HAP-1 (cell line): ENCODE results near the gene MED26.

Experiments
- DNase-seq, 2 experiments: peaks; one replicate each; pipeline ENCODE4 v3.0.0-alpha.2; 2016 to 2020; ENCODE audit warnings: low spot score in 2 of 2
- H3K27me3 ChIP-seq: fragments of 250-450 bp; sonication (Bioruptor Pico); 2 replicates; pipeline ENCODE4 v1.5.1; 2020; ENCODE audit warnings: low read depth, mild to moderate bottlenecking, moderate library complexity
- H3K36me3 ChIP-seq: fragments of 250-450 bp; sonication (Bioruptor Pico); replicated peaks from 2 replicates; pipeline ENCODE4 v1.5.1; 2020; ENCODE audit warnings: mild to moderate bottlenecking
- H3K4me1 ChIP-seq: fragments of 250-450 bp; sonication (Bioruptor Pico); 2 replicates; pipeline ENCODE4 v1.5.1; 2020; ENCODE audit warnings: mild to moderate bottlenecking
- H3K4me3 ChIP-seq: fragments of 250-450 bp; sonication (Bioruptor Pico); 2 replicates; pipeline ENCODE4 v1.5.1; 2020; ENCODE audit warnings: mild to moderate bottlenecking, moderate library complexity
- H3K9me3 ChIP-seq: fragments of 250-450 bp; sonication (Bioruptor Pico); 2 replicates; pipeline ENCODE4 v1.5.1; 2020; ENCODE audit warnings: mild to moderate bottlenecking, moderate library complexity
- in situ Hi-C: fragments of 300-500 bp; cut with MboI; formaldehyde crosslinking; loops from 3 replicates; pipeline ENCODE4 v1.14.3; 2020; ENCODE audit warnings: low sequenced_read_pairs, inconsistent platforms, mixed read lengths

Gene MED26

DNA sequence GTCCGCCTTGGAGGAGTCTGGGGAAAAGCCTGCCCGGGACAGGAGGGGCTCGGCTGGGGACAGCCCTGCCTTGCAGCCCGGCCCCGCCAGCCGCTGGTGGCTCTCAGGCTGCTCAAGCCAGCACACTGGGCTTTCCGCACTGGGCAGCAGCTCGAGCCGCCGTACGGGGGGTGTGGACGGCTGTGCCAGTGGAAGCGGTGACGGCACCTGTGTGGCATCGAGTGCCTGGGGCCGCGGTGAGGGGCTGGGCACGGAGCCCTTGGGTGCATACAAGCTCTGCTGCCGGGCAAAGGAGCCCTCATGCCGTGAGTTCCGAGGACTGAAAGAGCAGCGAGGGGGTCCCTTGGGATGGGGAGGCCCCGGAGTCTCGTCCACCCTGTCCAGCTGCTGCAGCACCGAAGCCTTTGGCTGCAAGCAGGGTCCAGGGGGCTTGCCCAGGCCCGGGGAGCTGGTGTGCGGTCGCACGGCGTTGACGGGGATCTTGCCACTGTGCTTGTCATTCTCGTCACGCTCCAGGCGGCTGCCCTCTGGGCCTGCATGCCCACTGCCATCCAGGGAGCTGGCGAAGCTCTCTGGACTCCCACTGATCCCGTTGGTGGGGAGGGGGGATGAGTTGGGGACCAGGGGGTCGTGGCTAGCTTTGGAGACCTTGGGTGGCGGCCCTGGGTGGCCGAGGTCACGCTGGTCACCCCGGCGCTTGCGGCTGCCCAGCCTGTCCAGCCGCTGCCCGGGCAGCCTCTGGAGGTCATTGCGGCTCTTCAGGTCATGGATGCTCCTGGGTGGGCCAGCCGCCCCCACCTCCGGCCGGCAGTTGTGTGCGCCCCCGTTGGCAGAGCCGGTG lies 51.1 kb downstream of the MED26 start:
- DNase-seq, result no peak
- Histone ChIP-seq H3K4me1 (peaks cover 4% of the 10 kb centered on the region; the same call in 1 of the 2 replicates), H3K27me3 (no peaks in the 10 kb centered on the region), H3K36me3 (peaks cover 37% of the 10 kb centered on the region), H3K9me3 (no peaks in the 10 kb centered on the region), H3K4me3 (no peak overlapping the region)
- in situ Hi-C loops, result no loop called here

- H3K36me3 ChIP-seq, result peaks cover 37% of the 10 kb centered on the region
- no peaks in the 10 kb centered on the region for H3K27me3 ChIP-seq
- peaks cover 7% of the 10 kb centered on the region for H3K4me1 ChIP-seq
- in situ Hi-C loops, result no loop called here
- no peaks in the 10 kb centered on the region for H3K9me3 ChIP-seq
- H3K4me3 ChIP-seq, result no peak overlapping the region
- DNase-seq, result no peak
Observed at GRCh38 chr19:16575861-16576689, 51.9 kb downstream of the MED26 start.

DNA sequence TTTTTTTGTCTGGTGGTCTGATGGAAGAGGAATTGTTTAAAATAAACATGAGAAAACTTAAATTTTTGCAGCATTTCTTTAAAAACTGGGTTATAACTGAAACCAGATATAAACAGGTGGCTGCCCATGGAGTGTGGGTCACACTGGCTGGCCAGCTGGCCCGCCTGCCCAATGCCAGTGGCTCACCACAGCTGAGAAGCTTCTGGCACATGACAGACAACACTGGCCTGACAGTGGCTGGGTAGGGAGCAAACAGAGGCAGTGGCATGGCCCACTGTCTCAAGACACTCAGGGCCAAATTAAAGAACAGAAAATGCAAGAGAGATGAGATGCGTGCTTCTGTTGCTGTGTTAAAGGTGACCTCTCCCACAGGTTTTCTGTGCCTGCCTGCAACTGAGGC lies 52.7 kb downstream of the MED26 start:
- no peaks in the 10 kb centered on the region for H3K27me3 ChIP-seq
- peaks cover 9% of the 10 kb centered on the region for H3K4me1 ChIP-seq
- peaks cover 40% of the 10 kb centered on the region for H3K36me3 ChIP-seq
- no peak for DNase-seq
- no peaks in the 10 kb centered on the region for H3K9me3 ChIP-seq
- H3K4me3 ChIP-seq, result no peak overlapping the region
- in situ Hi-C loops, result no loop called here

DNA sequence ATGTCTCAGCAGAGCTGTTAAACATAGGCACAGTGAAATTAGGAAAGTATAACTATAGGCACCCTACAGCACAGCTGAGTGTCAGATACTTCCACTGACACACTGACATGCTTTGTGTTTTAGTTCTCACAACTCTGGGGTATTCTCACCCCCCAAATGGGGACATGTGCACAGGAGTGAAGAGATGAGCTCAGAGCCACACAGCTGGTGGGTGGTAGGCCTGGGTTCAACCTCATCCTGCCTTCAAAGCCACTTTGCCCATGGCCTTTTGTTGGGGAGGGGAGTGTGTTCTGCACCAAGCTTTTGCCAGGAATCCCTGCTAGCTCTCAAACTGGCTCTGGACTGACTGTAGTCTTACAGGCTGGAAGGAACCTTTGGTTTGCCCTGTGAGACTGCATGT lies 54.1 kb downstream of the MED26 start:
- H3K27me3 ChIP-seq, result no peaks in the 10 kb centered on the region
- H3K9me3 ChIP-seq, result no peaks in the 10 kb centered on the region
- peaks cover 9% of the 10 kb centered on the region for H3K4me1 ChIP-seq
- no peak overlapping the region for H3K4me3 ChIP-seq
- DNase-seq, result no peak
- in situ Hi-C loops, result no loop called here
- peaks cover 52% of the 10 kb centered on the region for H3K36me3 ChIP-seq

GRCh38 chr19:16573296-16573695 lies 54.7 kb downstream of the MED26 start:
- in situ Hi-C loops, result no loop called here
- H3K36me3 ChIP-seq, result peaks cover 49% of the 10 kb centered on the region

DNA sequence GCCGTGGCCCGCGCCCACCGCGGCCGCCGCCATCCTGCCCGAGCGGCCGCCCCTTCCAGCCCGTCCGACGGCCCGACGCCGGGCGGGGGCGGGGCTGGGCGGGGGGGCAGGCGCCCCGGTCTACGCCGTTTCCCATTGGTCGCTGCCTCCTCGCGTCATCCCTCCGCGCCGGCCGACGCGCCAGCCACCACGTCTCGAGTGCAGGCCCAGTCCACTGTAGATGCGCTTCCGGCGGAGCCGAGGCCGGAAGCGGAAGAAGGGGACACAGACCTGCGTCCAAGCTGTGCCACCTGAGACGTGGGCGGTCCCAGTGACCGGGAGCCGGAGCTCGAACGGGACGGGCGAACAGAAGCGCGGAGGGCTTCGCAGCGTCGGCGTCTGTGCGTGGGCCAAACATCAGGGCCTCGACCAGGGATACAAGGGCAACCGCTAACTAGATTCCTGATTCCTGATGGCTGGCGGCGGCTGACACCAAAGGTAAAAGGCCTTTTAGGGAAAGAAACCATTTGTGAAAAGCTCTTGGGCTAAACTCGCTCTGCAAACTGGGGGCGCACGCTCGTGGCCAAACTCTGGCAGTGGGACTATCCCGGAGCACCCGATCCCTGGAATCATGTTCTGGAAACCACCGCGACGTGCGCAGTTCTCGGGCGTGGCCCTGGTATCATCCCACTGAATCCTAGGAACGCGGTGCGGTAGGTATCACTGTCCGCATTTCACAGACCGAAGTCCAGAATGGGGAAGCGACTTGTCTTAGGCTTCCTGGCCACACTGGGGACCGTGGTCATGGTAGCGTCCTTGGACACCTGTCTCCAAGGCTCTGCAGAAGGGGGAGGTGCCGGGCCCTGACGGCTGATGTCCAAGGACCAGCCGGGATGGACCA lies 55.4 kb downstream of the MED26 start, which contains the start of gene SLC35E1:
SLC35E1 (minus strand) TSS at position 84 of the 880 bp plus-strand sequence; CDS start at position 33, 51 bp downstream.
- Histone ChIP-seq H3K4me3 (peak within 1 kb of the TSS; percentile 78), H3K9me3 (no peaks in the 10 kb centered on the region), H3K27me3 (no peaks in the 10 kb centered on the region), H3K36me3 (peaks cover 46% of the 10 kb centered on the region), H3K4me1 (peaks cover 9% of the 10 kb centered on the region)
- in situ Hi-C loops, result no loop called here
- peak; percentile 95 to 97 for DNase-seq

More at GRCh38 chr19:16573296-16573695, 54.7 kb downstream of the MED26 start:
- Histone ChIP-seq H3K4me3 (peak overlapping the region; percentile 78), H3K4me1 (peaks cover 9% of the 10 kb centered on the region), H3K9me3 (no peaks in the 10 kb centered on the region), H3K27me3 (no peaks in the 10 kb centered on the region)
- no peak for DNase-seq

DNA sequence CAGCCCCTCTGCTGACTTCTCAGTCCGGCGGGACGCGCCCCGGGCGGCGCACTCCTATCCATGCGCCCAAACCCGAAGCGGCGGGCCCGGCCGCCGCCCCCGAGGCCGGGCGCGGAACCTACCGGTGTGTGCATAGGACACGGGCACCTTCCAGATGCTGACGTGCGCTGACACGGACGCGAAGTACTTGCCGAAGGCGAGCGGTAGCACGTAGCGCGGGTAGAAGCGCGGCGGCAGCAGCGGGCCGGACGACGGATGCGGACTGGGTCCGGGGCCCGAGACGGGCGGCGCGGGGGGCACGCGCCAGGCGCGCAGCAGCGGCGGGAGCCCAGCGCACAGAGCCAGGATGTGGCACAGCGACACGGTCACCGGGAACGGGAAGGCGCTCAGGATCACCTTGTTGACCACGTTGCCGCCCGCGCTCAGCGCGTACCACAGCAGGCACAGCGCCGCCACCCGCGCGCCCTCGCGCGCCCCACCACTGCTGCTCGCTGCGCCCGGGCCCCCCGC lies 56.1 kb downstream of the MED26 start:
- peak overlapping the region; percentile 57 for H3K4me3 ChIP-seq
- in situ Hi-C loops, result no loop called here
- no peaks in the 10 kb centered on the region for H3K9me3 ChIP-seq
- DNase-seq, result peak in 1 of 2 experiments; percentile 32
- H3K27me3 ChIP-seq, result no peaks in the 10 kb centered on the region
- H3K4me1 ChIP-seq, result peaks cover 9% of the 10 kb centered on the region
- H3K36me3 ChIP-seq, result peaks cover 48% of the 10 kb centered on the region

- Histone ChIP-seq H3K36me3 (peaks cover 48% of the 10 kb centered on the region), H3K4me1 (peaks cover 9% of the 10 kb centered on the region)
- DNase-seq, result no peak
Observed at GRCh38 chr19:16571283-16571682, 56.7 kb downstream of the MED26 start.

GRCh38 chr19:16569609-16570320 lies 58.2 kb downstream of the MED26 start:
- no peak for DNase-seq
- peaks cover 39% of the 10 kb centered on the region for H3K36me3 ChIP-seq
- H3K4me3 ChIP-seq, result no peak overlapping the region
- H3K4me1 ChIP-seq, result peaks cover 9% of the 10 kb centered on the region
- in situ Hi-C loops, result no loop called here
- no peaks in the 10 kb centered on the region for H3K27me3 ChIP-seq
- H3K9me3 ChIP-seq, result no peaks in the 10 kb centered on the region

More at GRCh38 chr19:16571283-16571682, 56.7 kb downstream of the MED26 start:
- H3K9me3 ChIP-seq, result no peaks in the 10 kb centered on the region
- peak overlapping the region; percentile 57 for H3K4me3 ChIP-seq
- no peaks in the 10 kb centered on the region for H3K27me3 ChIP-seq
- in situ Hi-C loops, result no loop called here

DNA sequence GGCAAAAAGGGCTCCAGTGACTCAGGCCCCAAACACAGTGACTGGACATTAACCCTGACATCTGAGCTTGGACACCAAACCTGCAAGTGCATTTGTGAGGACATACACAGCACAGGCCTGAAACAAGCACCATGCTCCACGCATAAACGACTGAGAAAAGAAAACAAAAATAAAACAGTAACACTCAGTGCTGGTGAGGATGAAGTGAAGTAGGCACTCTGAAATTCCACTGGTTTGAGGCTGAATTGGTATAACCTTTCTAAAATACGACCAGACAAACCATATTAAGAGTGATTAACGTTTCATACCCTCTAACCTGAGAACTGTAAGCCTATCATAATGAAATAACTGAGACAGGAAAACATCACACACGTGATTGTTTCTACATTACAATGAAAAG lies 61.3 kb downstream of the MED26 start:
- peaks cover 45% of the 10 kb centered on the region for H3K36me3 ChIP-seq
- in situ Hi-C loops, result no loop called here

DNA sequence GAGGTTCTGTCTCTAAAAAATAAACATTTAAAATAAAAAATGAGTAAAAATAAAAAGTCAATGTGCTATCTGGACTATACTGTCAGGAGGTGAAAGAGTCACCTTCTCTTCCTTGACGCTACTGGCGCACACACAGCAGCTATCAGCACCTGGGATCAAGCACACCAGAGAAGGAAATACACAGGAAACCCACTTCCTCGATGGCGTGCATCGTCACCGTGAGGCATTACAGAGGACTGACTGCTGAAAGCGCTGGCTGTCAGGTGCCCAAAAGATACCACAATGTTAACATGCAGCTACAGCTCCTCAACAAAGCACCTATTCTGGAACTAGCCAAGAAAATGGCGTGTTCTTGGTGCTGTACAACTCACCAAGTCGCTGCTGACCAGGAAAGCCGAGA lies 61.8 kb downstream of the MED26 start:
- Histone ChIP-seq H3K4me1 (peaks cover 2% of the 10 kb centered on the region; the same call in 1 of the 2 replicates), H3K36me3 (peaks cover 49% of the 10 kb centered on the region), H3K4me3 (no peak overlapping the region), H3K9me3 (no peaks in the 10 kb centered on the region), H3K27me3 (no peaks in the 10 kb centered on the region)
- in situ Hi-C loops, result no loop called here
- DNase-seq, result no peak

More for the DNA sequence above, 61.3 kb downstream of the MED26 start:
- no peaks in the 10 kb centered on the region for H3K9me3 ChIP-seq
- no peak overlapping the region for H3K4me3 ChIP-seq
- H3K4me1 ChIP-seq, result peaks cover 4% of the 10 kb centered on the region; the same call in 1 of the 2 replicates
- no peaks in the 10 kb centered on the region for H3K27me3 ChIP-seq
- no peak for DNase-seq

DNA sequence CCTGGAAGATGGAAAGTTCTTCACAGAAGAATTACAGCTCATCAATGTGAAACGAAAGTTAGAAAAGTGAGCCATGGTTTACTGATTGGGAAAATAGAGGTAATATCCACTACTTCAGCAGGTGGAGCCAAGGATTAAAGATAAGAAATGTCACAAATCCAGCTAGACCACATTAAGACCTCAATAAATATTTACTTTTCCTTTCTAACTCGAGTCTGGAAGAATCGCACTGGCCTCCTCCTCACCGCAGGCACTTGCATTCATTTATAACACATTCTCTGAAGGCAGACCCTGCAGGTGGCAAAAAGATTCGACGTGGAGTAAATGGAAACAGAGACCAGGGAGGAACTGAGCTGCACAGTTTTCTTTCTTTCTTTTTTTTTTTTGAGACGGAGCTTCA lies 63.2 kb downstream of the MED26 start:
- no peaks in the 10 kb centered on the region for H3K4me1 ChIP-seq
- no peak for DNase-seq
- in situ Hi-C loops, result no loop called here
- no peaks in the 10 kb centered on the region for H3K27me3 ChIP-seq
- peaks cover 48% of the 10 kb centered on the region for H3K36me3 ChIP-seq
- no peaks in the 10 kb centered on the region for H3K9me3 ChIP-seq
- no peak overlapping the region for H3K4me3 ChIP-seq
